GM13977 (cell line): ENCODE results near the gene FER1L5.

ENCODE experiments used
- DNase-seq: peaks from one replicate; pipeline ENCODE4 v3.0.0; 2012; ENCODE audit warnings: low spot score
- in situ Hi-C: fragments of 300-500 bp; cut with MboI; formaldehyde crosslinking; loops from one replicate; pipeline ENCODE4 v1.12.0; 2022; ENCODE audit warnings: low sequenced_read_pairs, low pct_unique_long_range_greater_than_20kb, mixed read lengths, inconsistent platforms; ENCODE audit not compliant: unreplicated experiment
- TF ChIP-seq, protein P1 (sequence below): IDR thresholded peaks from 2 replicates; pipeline ENCODE4 v1.5.1; 2012; ENCODE audit warnings: mild to moderate bottlenecking, control low read depth; ENCODE audit not compliant: insufficient read depth; ENCODE audit errors: extremely low read depth, missing control alignments

The FER1L5 gene

GRCh38 chr2:96694816-96695455, 52.4 kb downstream of the FER1L5 start:
- TF ChIP-seq, protein P1, sequence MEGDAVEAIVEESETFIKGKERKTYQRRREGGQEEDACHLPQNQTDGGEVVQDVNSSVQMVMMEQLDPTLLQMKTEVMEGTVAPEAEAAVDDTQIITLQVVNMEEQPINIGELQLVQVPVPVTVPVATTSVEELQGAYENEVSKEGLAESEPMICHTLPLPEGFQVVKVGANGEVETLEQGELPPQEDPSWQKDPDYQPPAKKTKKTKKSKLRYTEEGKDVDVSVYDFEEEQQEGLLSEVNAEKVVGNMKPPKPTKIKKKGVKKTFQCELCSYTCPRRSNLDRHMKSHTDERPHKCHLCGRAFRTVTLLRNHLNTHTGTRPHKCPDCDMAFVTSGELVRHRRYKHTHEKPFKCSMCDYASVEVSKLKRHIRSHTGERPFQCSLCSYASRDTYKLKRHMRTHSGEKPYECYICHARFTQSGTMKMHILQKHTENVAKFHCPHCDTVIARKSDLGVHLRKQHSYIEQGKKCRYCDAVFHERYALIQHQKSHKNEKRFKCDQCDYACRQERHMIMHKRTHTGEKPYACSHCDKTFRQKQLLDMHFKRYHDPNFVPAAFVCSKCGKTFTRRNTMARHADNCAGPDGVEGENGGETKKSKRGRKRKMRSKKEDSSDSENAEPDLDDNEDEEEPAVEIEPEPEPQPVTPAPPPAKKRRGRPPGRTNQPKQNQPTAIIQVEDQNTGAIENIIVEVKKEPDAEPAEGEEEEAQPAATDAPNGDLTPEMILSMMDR = no peak
- DNase-seq = no peak
- in situ Hi-C loops = no loop called here

DNA sequence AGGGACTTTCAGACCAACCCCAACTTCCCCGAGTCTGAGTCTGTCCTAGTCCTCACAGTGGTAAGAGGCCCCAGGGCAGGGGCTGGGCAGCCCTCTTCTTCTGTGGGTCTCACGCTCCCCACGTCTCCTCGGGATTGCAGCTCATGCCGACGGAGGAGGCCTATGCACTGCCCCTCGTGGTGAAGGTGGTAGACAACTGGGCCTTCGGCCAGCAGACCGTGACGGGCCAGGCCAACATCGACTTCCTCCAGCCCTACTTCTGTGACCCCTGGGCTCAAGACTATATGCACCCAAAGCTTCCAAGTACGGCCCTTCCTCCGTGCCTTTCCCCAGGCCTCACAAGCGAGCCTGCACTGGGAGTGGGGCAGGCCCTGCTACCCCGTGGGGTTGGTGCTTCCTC, 53.0 kb downstream of the FER1L5 start:
- no peak for DNase-seq
- in situ Hi-C loops = no loop called here
- TF ChIP-seq, protein P1 = no peak

GRCh38 chr2:96697476-96697875, 54.9 kb downstream of the FER1L5 start:
- in situ Hi-C loops = no loop called here
- TF ChIP-seq, protein P1 = no peak
- no peak for DNase-seq

DNA sequence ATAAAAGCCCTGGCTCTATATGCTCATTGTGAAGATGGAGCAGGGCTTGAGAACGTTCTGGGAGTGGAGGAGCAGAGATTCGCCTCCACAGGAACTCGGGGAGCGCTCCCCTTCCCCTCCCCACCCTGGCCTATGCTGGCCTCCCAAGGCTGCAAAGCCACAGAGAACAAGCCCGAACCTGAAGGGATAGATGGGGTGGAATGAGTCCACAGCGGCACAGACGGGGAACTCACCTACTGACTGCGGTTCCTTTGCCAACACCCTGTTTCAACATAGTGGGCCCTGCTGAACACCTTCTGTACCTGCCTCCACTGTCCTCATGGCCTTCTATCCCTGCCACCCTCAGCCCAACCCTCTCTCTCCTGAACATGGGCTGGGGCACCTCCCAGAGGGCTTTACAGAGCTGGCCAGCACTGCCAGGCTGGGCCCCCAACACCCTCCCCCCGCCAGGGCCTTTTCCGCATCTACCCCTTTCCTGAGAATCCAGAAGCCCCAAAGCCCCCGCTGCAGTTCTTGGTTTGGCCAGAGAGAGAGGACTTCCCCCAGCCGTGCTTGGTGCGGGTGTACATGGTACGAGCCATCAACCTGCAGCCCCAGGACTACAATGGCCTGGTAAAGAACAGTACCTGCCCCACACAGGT, 55.8 kb downstream of the FER1L5 start:
- DNase-seq = no peak
- in situ Hi-C loops = no loop called here

DNA sequence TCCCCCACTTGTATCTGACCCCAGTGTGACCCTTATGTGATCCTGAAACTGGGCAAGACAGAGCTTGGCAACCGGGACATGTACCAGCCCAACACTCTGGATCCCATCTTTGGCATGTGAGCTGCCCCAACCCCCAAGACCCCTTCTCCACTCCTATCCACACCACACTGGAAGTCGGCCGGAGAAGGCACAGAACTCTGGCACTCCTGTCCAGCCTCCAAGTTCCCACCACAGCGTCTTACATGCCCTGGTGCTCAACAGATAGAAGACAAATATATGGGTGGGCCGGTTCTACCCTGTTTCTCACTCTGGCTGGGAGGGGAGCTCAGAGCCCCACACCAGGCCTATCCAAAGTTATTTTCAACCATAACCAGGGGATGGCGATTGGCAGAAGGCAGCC, 56.5 kb downstream of the FER1L5 start:
- no peak for DNase-seq
- TF ChIP-seq, protein P1 = no peak
- in situ Hi-C loops = no loop called here

More for the DNA sequence above, 55.8 kb downstream of the FER1L5 start:
- TF ChIP-seq, protein P1 = no peak

GRCh38 chr2:96699621-96700020, 57.1 kb downstream of the FER1L5 start:
- TF ChIP-seq, protein P1 = no peak
- in situ Hi-C loops = no loop called here
- no peak for DNase-seq
